ENCODE data around the gene MTERF2.
"Not testable (repeated sequence)": the region's sequence is repeated elsewhere in the genome, so short reads cannot be mapped to it uniquely, and the experiment has no call there.

MTERF2 gene

DNA sequence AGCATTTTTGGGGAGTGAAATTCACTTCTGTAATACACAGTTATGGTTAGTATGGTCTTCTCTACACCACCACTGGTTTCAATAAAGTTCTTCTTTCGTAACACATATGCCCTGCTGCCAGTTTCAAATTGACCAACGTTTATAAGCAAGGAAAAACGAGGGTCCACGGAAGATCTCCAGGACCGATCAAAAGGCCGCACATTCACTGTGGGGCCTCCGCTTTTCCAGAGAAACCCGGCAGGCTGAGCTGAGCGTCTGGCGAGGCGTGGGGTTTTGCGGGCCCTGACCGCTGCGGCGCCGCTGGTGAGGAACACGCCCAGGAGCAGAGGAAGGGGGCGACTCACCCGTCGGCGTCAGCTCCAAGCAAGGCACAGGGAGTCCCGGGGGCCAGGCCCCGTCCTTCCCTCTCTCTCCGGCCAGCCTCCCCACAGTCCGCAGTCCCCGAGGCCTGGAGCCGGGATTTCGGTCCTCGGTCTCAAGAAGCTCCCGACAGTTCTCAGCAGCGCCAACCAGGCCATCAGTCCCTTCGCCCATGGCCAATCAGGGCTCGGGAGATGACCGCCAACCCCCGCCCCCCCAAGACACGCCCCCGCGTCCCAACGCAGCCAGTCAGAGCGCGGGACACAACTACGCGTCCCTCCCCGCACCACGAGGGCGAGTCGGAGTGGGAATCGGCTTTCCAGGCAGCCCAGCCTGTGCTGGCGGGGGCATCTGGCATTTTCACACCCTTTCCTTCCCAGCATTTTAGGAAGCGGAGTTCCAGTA lies at the start of gene MTERF2:
Gene MTERF2 (minus strand): TSS at position 522 of the 765 bp plus-strand sequence. CDS start 8,432 bp downstream, outside the sequence.
- peak; percentile 85 for DNase-seq

- DNase-seq = no peak
Measured at GRCh38 chr12:107035733-107036132, 48.8 kb upstream of the MTERF2 start.

- DNase-seq = no peak
Measured at GRCh38 chr12:107033758-107034739, 47.1 kb upstream of the MTERF2 start.

- DNase-seq = no peak
Measured at GRCh38 chr12:107032266-107032665, 45.3 kb upstream of the MTERF2 start.

DNA sequence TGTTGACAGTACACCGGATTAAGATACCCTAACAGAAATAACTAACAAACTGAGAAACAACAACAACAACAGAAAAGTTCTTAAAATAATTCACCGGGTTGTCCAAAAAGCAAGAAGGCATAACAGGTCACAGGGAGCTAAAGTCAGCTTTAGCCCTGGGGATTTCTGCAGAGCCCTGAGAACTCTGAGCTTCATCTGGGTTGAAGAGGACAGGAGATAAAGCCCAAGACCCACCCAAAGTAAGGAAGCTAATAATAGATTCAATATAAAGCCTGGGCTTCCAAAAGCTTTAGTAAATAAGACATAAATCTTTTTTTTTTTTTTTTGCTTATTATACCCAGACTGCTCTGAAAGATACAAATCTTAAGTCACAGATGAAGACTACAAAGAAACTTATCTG lies 44.1 kb upstream of the MTERF2 start:
- DNase-seq = no peak

- DNase-seq = no peak
Measured at GRCh38 chr12:107029081-107029480, 42.1 kb upstream of the MTERF2 start.

DNA sequence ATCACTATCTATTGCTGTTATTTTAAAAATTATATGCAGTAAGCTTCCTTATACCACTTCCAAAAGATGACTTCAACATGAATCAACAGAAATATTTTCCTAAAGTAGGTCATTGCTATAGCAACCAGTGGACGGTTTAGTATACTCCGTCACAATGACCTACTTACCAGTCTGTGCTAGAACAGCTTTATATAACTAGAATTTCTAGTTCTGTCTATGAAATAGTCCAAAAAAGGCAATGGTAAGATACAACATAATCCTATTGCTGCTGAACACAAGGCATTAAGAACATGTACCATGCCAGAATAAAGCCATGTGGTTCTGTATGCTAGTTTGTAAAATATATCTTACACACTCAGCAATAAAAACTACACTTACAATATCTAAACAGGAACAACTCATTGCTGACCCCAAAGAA lies 40.7 kb upstream of the MTERF2 start:
- no peak for DNase-seq

DNA sequence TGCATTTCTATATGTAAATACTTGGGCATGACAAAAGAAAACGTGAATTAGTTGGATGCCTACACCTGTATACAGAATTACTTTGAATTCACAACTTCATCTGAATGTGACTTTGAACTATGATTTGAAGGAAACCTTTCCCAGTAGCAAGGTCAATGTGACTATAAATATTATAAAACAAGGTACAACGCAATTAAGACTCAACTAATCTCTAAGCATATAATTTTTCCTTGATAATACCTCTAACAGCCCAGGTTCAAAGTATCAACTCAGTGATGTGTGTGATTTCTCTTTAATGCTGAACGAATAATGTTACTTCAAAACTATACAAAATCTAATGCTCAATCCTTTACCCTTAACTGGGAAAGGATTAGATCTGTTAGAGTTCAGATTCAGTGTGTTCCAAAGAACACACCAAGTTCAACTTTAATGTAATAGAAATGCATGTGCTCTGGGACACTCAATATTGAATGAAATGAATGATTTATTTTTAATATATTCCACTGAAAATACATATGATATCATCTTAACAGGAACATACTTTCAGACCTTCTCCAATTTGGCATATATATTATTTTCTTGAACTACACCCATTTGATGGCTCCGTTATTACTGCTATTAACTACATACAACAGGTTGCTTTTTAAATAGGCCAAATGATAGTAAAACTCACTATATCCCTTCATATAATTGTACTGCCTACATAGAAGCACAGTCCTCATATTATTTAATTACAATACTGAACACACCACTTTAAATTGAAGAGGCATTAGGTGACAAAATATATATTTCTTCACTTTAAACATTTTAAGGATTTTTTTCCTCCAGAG lies 40.1 kb upstream of the MTERF2 start:
- DNase-seq = no peak

GRCh38 chr12:107026356-107026755 lies 39.4 kb upstream of the MTERF2 start:
- not testable (repeated sequence) for DNase-seq

- DNase-seq = no peak
Measured at GRCh38 chr12:107025671-107026070, 38.7 kb upstream of the MTERF2 start.

GRCh38 chr12:107019546-107019945 lies 32.6 kb upstream of the MTERF2 start:
- no peak for DNase-seq

- no peak for DNase-seq
Measured at GRCh38 chr12:107017042-107017441, 30.1 kb upstream of the MTERF2 start.

- DNase-seq = no peak
Measured at GRCh38 chr12:107014055-107014454, 27.1 kb upstream of the MTERF2 start.

- no peak for DNase-seq
Measured at GRCh38 chr12:107012736-107013425, 25.9 kb upstream of the MTERF2 start.

DNA sequence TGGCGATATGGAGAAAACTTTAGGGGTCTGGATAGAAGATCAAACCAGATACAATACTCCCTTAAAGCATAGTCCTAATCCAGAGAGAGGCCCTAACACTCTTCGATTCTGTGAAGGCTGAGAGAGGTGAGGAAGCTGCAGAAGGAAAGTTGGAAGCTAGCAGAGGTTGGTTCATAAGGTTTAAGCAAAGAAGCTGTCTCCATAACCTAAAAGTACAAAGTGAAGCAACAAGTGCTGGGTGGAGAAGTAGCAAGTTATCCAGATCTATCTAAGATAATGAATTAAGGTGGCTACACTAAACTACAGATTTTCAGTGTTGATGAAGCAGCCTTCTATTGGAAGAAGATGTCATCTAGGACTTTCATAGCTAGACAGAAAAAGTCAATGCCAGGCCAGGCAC lies 24.6 kb upstream of the MTERF2 start:
- DNase-seq = no peak

GRCh38 chr12:107007411-107007810 lies 20.5 kb upstream of the MTERF2 start:
- DNase-seq = no peak

- not testable (repeated sequence) for DNase-seq
Measured at GRCh38 chr12:107002665-107003064, 15.7 kb upstream of the MTERF2 start.

GRCh38 chr12:106999446-106999845 lies 12.5 kb upstream of the MTERF2 start:
- no peak for DNase-seq

DNA sequence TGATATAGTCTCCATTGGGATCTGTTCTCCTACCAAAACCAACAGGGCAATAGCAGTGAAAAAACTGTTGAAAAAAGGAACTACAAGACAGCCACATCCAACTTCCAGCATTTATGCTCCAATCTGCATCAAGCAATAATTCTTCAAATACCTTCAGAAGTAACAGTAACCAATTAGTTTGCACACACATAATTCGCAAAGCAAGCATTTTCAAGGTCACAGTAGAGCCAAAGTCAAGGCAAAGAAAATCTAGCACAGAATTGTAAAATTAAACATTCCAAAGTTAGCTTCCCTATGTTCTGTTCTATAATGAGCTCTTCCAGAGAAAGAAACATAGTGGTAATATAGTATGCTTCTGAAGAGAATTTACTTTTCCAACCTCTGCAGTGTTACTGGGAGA lies 11.0 kb upstream of the MTERF2 start:
- no peak for DNase-seq

- not testable (repeated sequence) for DNase-seq
Measured at GRCh38 chr12:106996102-106996501, 9.2 kb upstream of the MTERF2 start.

GRCh38 chr12:106994579-106995220 lies 7.8 kb upstream of the MTERF2 start:
- no peak for DNase-seq

GRCh38 chr12:106987846-106988245 lies 900 bp upstream of the MTERF2 start:
- no peak for DNase-seq

Measured in DMS 273 treated with DMSO at 0.1 percent for 48 hours (cell line).